OCI-LY3 (cell line): ENCODE results near the gene TSR3.

Experiments used
- EZH2phosphoT487 ChIP-seq: fragments of 200-600 bp; shearing (Covaris generic); IDR thresholded peaks from 2 replicates; pipeline ENCODE4 v1.6.1; 2018; ENCODE audit warnings: antibody characterized with exemption, mixed run types, low read depth
- TF ChIP-seq, protein P1 (sequence below): fragments of 200-600, 300-600 bp; sonication (generic); IDR thresholded peaks from 2 replicates; pipeline ENCODE4 v1.5.1; 2014; ENCODE audit warnings: antibody characterized with exemption, low read length, low read depth

DNA sequence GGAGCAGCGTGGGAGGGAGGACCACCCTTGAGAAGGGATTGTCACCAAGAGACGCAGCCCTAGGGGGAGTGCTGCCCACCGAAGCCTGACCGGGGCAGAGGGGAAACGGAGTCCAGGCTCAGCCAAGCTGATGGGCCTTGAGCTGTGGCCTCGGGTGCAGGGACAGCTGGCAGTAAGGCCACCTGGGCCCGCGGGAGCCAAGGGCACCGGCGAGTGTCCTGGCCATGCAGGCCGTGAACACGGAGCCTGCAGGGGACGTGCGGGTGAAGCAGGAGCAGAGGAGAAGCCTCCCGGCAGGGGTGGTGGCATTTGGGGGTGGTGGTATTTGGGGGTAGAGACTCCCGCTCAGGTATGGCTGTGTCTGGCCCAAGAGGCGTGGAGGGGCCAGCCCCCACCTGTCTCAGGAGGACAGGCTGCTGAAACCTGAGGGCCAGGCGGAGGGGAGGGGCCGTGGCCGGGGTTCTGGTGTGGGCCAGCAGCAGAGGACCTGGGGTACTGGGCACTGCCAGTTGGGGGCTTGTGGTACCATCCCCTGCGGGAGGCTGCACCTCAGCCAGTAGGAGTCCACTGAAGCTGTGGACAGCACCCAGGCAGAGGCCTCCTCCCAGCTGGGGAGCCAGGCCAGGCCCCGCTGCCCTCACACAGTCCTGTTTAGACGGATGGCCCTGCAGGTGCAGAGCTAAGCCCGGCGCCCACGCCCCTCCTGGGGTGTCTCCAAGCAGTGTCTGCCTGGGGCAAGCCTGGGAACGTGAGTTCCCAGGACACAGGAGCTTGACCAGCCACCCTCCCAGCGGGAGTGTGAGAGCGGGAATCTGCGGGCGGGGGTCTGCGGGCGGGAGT is 4.6 kb upstream of the TSR3 start:
- TF ChIP-seq, protein P1, sequence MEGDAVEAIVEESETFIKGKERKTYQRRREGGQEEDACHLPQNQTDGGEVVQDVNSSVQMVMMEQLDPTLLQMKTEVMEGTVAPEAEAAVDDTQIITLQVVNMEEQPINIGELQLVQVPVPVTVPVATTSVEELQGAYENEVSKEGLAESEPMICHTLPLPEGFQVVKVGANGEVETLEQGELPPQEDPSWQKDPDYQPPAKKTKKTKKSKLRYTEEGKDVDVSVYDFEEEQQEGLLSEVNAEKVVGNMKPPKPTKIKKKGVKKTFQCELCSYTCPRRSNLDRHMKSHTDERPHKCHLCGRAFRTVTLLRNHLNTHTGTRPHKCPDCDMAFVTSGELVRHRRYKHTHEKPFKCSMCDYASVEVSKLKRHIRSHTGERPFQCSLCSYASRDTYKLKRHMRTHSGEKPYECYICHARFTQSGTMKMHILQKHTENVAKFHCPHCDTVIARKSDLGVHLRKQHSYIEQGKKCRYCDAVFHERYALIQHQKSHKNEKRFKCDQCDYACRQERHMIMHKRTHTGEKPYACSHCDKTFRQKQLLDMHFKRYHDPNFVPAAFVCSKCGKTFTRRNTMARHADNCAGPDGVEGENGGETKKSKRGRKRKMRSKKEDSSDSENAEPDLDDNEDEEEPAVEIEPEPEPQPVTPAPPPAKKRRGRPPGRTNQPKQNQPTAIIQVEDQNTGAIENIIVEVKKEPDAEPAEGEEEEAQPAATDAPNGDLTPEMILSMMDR, result no peak
- TF ChIP-seq EZH2phosphoT487, result no peak
